Breast epithelium (tissue), 4 donors: ENCODE results near the gene SEMA4D. TPM values are rescaled to one million over a fixed set of nuclear protein-coding genes. Genes with fewer than 3 reads are reported as not detected.

Experiments used
- DNase-seq, 2 donors: peaks; one replicate each; pipeline ENCODE4 v3.0.0-alpha.2; 2019; ENCODE audit warnings: low spot score in 2 of 2
- H3K27ac ChIP-seq, 2 donors: fragments of 200-600 bp; sonication (generic) in 1 of 2; one replicate each; pipeline ENCODE4 v1.5.1; 2016 to 2019; ENCODE audit warnings: mild to moderate bottlenecking in 1 of 2
- H3K27me3 ChIP-seq, 2 donors: fragments of 200-600 bp; sonication (generic) in 1 of 2; one replicate each; pipeline versions ENCODE4 v1.5.1 to v1.6.0; 2017 to 2019; ENCODE audit warnings: control low read depth in 1 of 2, mild to moderate bottlenecking in 1 of 2
- H3K36me3 ChIP-seq: fragments of 200-600 bp; one replicate; pipeline ENCODE4 v1.5.1; 2019
- H3K4me1 ChIP-seq, 2 donors: fragments of 200-600 bp; sonication (generic); one replicate each; pipeline ENCODE4 v1.5.1; 2016 to 2019; ENCODE audit warnings: control low read depth in 1 of 2
- H3K4me3 ChIP-seq, 3 donors: fragments of 200-600 bp; sonication (generic); 1 replicate in 2 of 3; 2 replicates in 1 of 3; pipeline ENCODE4 v1.5.1; 2016 to 2019; ENCODE audit warnings: mild to moderate bottlenecking in 3 of 3, moderate library complexity in 2 of 3
- H3K9me3 ChIP-seq, 2 donors: fragments of 200-600 bp; sonication (generic) in 1 of 2; one replicate each; pipeline ENCODE4 v1.5.1; 2016 to 2019; ENCODE audit warnings: control low read depth in 1 of 2
- CTCF ChIP-seq, 3 donors: fragments of 450-650 bp; IDR thresholded peaks; one replicate each; pipeline ENCODE4 v1.5.1; 2016 to 2017; ENCODE audit warnings: antibody characterized with exemption in 3 of 3, mild to moderate bottlenecking in 3 of 3, moderate library complexity in 3 of 3
- POLR2A ChIP-seq: fragments of 450-650 bp; IDR thresholded peaks from one replicate; pipeline ENCODE4 v1.6.1; 2016; ENCODE audit warnings: antibody characterized with exemption, mild to moderate bottlenecking, moderate library complexity
- POLR2AphosphoS5 ChIP-seq, 3 donors: sonication (generic); formaldehyde crosslinking; IDR thresholded peaks; one replicate each; pipeline ENCODE4 v1.6.1; 2017; ENCODE audit warnings: antibody characterized with exemption in 3 of 3
- intact Hi-C: fragments of 100-400 bp; cut with DNase I; formaldehyde crosslinking; loops from one replicate; pipeline ENCODE4 v1.15.1; 2023; ENCODE audit warnings: low total_unique reads
- total RNA-seq, 3 donors: library from RNA; depleted of rRNA; stranded (reverse); fragments of >200 nt; gene quantifications; one replicate each; pipeline ENCODE4 v1.1.0, GENCODE V29; 2016

SEMA4D gene
- total RNA-seq, 3 donors from 2014 or later, result 9.9 to 24.6 (median 16.1) TPM

DNA sequence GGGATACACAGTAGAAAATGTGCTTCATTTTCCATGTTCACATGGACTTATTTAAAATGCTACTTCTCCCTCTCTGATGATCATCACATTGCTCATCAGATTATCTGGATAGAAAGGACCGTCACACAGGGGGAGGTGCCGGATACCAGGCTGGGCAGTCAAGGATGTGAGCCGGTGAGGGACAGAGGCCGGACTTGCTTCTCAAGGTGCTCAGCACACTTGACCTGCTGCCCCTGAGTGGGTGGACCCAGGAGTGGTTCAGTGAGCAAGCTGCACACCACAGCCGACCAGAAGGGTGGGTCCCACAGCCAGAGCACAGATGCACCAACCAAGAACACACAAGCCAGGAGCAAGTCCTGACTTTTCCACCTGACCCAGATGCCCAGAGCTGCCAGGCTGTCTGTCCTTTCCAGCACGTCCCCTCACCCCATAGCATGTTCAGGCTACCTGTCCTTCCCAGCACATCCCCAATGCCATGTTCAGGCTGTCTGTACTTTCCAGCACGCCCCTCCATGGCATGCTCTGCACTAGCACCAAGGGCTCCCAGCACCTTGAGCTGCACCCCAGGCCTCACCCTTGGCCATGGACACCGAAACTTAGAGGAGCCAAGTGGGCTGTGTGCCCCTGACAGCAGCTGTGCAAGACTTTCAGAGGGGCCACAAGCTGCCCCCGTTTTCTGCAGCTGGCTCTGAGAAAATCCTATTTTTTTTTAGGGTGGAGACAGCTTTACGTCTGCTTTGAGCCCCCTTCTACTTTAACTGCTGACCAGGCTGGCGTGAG lies 101.8 kb downstream of the SEMA4D start:
- DNase-seq, result no peak
- intact Hi-C loops, result no loop called here
- no peak overlapping the region for H3K27ac ChIP-seq
- TF ChIP-seq CTCF (IDR thresholded peaks at IDR 0.05) (no peak), POLR2AphosphoS5 (IDR thresholded peaks at IDR 0.05) (no peak), POLR2A (no peak)
- H3K36me3 ChIP-seq, result no peaks in the 10 kb centered on the region
- no peak overlapping the region for H3K4me3 ChIP-seq
- no peaks in the 10 kb centered on the region for H3K27me3 ChIP-seq
- H3K4me1 ChIP-seq, result no peaks in the 10 kb centered on the region
- H3K9me3 ChIP-seq, result no peaks in the 10 kb centered on the region

GRCh38 chr9:89394412-89394811 lies 103.5 kb downstream of the SEMA4D start:
- DNase-seq, result no peak
- no peaks in the 10 kb centered on the region for H3K9me3 ChIP-seq
- H3K27ac ChIP-seq, result no peak overlapping the region
- no peak overlapping the region for H3K4me3 ChIP-seq
- no peaks in the 10 kb centered on the region for H3K36me3 ChIP-seq
- TF ChIP-seq CTCF (IDR thresholded peaks at IDR 0.05) (no peak), POLR2AphosphoS5 (IDR thresholded peaks at IDR 0.05) (no peak), POLR2A (no peak)
- H3K27me3 ChIP-seq, result no peaks in the 10 kb centered on the region
- no peaks in the 10 kb centered on the region for H3K4me1 ChIP-seq
- intact Hi-C loops, result no loop called here

DNA sequence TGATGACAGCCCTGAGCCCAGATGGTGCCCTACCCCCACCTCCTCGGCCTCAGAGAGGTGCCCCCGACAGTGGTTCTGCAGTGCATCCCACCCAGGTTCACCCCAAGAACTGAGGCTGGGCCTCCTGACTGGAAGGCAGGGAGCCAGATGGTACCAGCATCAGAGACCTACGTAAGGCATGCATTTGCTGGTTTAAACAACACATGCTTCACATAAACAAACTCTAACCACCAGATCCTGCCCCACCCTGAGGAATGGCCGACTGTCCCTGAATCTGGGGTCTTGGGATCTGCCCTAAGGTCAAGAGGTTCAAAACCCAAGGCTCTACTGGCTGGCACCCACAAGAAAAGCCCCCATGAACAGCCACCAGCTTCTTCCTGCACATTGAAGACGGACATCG lies 106.3 kb downstream of the SEMA4D start:
- no peak for TF ChIP-seq CTCF (IDR thresholded peaks at IDR 0.05)
- TF ChIP-seq POLR2AphosphoS5 (IDR thresholded peaks at IDR 0.05), result no peak
- intact Hi-C loops, result no loop called here
- Histone ChIP-seq H3K4me1 (peaks cover 0 to 4% of the 10 kb centered on the region in 2 donors), H3K9me3 (no peaks in the 10 kb centered on the region), H3K4me3 (no peak overlapping the region), H3K36me3 (no peaks in the 10 kb centered on the region), H3K27ac (no peak overlapping the region), H3K27me3 (no peaks in the 10 kb centered on the region)
- no peak for DNase-seq

DNA sequence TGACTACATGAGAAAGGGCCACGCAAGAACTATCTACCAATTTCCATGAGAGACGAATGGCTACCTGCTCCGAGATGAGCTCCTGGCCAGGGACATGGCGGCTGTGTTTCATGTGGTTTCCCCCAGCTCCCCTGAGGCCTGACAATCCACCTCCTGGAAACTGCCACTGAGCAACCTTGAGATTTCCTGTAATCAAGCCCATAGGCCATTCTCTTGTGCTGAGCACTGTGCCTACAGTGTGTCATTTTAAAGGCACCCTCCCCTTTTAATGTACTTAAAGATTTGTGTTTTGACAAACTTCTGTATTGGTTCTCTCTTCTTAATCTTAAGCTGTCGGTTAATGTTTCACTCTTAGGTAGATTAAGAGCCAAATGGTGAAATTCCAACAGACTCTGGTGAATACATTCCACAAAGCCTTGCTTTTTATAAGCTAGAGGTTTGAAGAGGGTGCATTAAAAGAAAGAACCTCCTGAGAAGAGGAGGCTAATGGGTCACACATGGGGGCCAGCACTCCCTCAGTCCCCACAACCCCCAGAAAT lies 107.3 kb downstream of the SEMA4D start:
- H3K27ac ChIP-seq, result no peak overlapping the region
- H3K4me3 ChIP-seq, result no peak overlapping the region
- H3K27me3 ChIP-seq, result no peaks in the 10 kb centered on the region
- H3K9me3 ChIP-seq, result no peaks in the 10 kb centered on the region
- DNase-seq, result no peak
- no peaks in the 10 kb centered on the region for H3K36me3 ChIP-seq
- TF ChIP-seq POLR2AphosphoS5 (IDR thresholded peaks at IDR 0.05), result no peak
- no peak for TF ChIP-seq POLR2A
- no peak for TF ChIP-seq CTCF (IDR thresholded peaks at IDR 0.05)
- intact Hi-C loops, result no loop called here
- H3K4me1 ChIP-seq, result peaks cover 0 to 4% of the 10 kb centered on the region in 2 donors

DNA sequence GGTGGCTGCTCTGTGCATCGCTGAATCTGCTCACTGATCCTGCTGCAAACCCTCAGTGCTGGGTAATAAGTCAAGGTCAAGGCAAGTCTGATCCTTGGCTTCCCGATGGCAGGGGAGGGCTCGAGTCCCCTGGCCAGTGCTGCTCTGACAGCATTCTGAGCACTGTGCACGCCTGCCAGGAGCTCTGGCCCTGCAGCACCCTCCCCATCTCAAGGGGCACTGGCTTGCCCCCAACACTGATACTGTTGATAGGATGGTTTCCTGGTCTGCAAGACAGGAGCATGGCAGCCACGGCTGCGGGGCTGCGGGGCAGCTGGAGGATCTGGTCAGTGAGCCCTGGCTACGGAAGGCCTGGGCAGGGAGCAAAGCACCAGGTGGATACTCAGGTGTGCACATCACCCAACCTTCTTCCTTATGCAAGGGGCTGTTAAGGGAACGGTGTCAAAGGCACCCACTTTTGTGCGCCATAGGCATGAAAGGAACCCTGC lies 107.8 kb downstream of the SEMA4D start:
- H3K27me3 ChIP-seq, result no peaks in the 10 kb centered on the region
- H3K27ac ChIP-seq, result no peak overlapping the region
- intact Hi-C loops, result no loop called here
- DNase-seq, result no peak
- H3K36me3 ChIP-seq, result no peaks in the 10 kb centered on the region
- peaks cover 0 to 4% of the 10 kb centered on the region in 2 donors for H3K4me1 ChIP-seq
- TF ChIP-seq POLR2AphosphoS5 (IDR thresholded peaks at IDR 0.05), result no peak
- no peak for TF ChIP-seq CTCF (IDR thresholded peaks at IDR 0.05)
- no peak for TF ChIP-seq POLR2A
- no peak overlapping the region for H3K4me3 ChIP-seq
- no peaks in the 10 kb centered on the region for H3K9me3 ChIP-seq
